Measurements from ENCODE around the gene KCNK17.

Gene KCNK17

GRCh38 chr6:39313526-39314272 lies 520 bp downstream of the KCNK17 start:
- peak overlapping the region; percentile 20; the same call in 1 of the 2 replicates for H3K9ac ChIP-seq (ENCODE audit: low read depth, low read length)

DNA sequence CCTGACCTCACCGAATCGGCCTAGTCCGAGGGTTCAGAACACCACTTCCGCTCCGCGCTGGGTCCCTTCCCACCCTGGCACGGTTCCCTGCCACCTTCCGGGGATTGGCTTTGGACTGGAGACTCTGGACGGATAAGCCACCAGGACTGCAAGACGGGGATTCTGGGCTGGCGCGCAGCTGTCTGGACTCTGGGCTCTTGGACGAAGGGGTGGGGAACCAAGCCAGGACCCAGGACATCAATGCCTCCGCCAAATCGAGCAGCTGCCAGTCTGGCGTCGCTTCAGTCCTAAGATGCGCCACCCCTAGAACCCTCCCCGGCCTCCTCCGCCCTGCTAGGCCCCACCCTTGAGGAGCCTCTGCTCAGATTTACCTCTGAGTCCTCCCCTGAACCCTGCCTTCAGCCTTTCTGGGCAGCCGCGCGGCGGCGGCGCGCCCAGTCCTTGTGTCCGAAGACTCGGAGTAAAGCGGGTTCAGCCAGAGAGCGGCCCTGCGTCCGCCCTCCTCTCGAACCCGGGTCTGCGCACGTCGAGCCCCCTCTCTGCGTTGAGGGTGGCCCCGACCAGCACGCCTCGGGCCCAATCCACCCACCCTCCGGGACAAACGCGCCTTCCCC lies 1.2 kb downstream of the KCNK17 start:
- Histone ChIP-seq H3K9ac (ENCODE audit: low read depth, low read length) (0 out of 2 replicates have a peak overlapping the region, but pooled peaks have one; percentile 20), H3K36me3 (ENCODE audit: control insufficient read depth, insufficient read depth, low read length) (no peaks in the 10 kb centered on the region), H3K4me1 (ENCODE audit: control insufficient read depth, insufficient read depth, low read length) (no peaks in the 10 kb centered on the region), H3K27ac (ENCODE audit: low read depth, low read length) (no peak overlapping the region), H3K4me3 (ENCODE audit: low read depth, low read length) (peak overlapping the region; percentile 64), H3K9me3 (ENCODE audit: control insufficient read depth, insufficient read depth, low read length) (no peaks in the 10 kb centered on the region), H3K27me3 (ENCODE audit: control insufficient read depth, insufficient read depth, low read length) (peaks cover 55% of the 10 kb centered on the region)

More at GRCh38 chr6:39313526-39314272, 520 bp downstream of the KCNK17 start:
- peak overlapping the region; percentile 64 for H3K4me3 ChIP-seq (ENCODE audit: low read depth, low read length)
- H3K27ac ChIP-seq (ENCODE audit: low read depth, low read length) = no peak overlapping the region
- peaks cover 55% of the 10 kb centered on the region for H3K27me3 ChIP-seq (ENCODE audit: control insufficient read depth, insufficient read depth, low read length)
- H3K9me3 ChIP-seq (ENCODE audit: control insufficient read depth, insufficient read depth, low read length) = no peaks in the 10 kb centered on the region
- no peaks in the 10 kb centered on the region for H3K4me1 ChIP-seq (ENCODE audit: control insufficient read depth, insufficient read depth, low read length)
- H3K36me3 ChIP-seq (ENCODE audit: control insufficient read depth, insufficient read depth, low read length) = no peaks in the 10 kb centered on the region

DNA sequence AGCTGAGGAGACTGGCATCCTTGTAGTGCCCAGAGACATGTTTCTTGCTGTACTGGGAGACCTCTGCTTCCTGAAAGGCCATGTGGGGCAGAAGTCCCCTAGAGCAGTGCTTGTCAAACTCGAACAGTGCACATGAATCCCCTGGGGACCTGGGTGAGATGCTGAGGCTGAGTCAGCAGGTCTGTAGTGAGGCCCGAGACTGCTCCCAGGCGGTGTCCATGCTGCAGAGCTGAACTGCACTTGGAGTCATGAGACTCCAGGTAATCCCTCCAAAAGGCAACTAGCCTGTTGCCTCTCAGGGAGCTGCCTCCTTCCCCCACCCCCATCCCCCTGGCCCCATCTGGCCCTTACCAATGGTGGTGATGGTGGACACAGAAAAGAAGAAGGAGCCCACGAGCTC lies 3.7 kb downstream of the KCNK17 start:
- Histone ChIP-seq H3K27me3 (ENCODE audit: control insufficient read depth, insufficient read depth, low read length) (peaks cover 50% of the 10 kb centered on the region), H3K4me1 (ENCODE audit: control insufficient read depth, insufficient read depth, low read length) (no peaks in the 10 kb centered on the region), H3K9me3 (ENCODE audit: control insufficient read depth, insufficient read depth, low read length) (no peaks in the 10 kb centered on the region), H3K9ac (ENCODE audit: low read depth, low read length) (no peak overlapping the region), H3K27ac (ENCODE audit: low read depth, low read length) (no peak overlapping the region), H3K4me3 (ENCODE audit: low read depth, low read length) (no peak overlapping the region), H3K36me3 (ENCODE audit: control insufficient read depth, insufficient read depth, low read length) (no peaks in the 10 kb centered on the region)

DNA sequence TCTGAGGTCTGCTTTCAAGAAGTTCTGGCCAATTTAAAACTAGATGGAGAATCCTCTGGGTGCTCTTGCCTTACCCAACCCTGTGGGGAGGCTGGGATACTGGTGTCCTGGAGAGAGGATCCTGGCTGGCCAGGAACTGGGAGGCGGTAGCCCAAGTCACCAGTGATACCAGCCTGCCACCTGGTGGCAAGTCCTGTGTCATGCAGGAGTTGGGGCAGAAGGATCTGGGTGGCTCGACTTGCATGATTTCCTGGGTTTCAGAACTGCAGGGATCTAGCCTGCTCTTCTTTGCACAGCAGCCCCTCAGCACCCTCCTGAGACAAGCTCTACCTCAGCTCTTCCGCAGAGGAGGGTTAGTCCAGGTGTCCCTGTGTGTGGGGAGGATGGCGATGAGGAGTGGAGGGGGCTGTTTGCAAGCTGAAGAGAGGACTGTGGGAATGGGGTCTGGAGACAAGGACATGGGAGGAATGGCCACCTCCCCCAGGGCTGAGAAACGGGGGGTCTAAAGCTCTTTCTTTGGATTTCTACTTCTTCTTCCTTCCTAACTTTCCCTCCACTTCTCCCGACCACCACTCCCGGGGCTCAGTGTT lies 4.2 kb downstream of the KCNK17 start:
- no peaks in the 10 kb centered on the region for H3K9me3 ChIP-seq (ENCODE audit: control insufficient read depth, insufficient read depth, low read length)
- H3K27me3 ChIP-seq (ENCODE audit: control insufficient read depth, insufficient read depth, low read length) = peaks cover 45% of the 10 kb centered on the region
- H3K4me3 ChIP-seq (ENCODE audit: low read depth, low read length) = no peak overlapping the region
- H3K27ac ChIP-seq (ENCODE audit: low read depth, low read length) = no peak overlapping the region
- no peaks in the 10 kb centered on the region for H3K36me3 ChIP-seq (ENCODE audit: control insufficient read depth, insufficient read depth, low read length)
- no peak overlapping the region for H3K9ac ChIP-seq (ENCODE audit: low read depth, low read length)
- H3K4me1 ChIP-seq (ENCODE audit: control insufficient read depth, insufficient read depth, low read length) = no peaks in the 10 kb centered on the region

- no peaks in the 10 kb centered on the region for H3K4me1 ChIP-seq (ENCODE audit: control insufficient read depth, insufficient read depth, low read length)
- no peak overlapping the region for H3K4me3 ChIP-seq (ENCODE audit: low read depth, low read length)
- no peaks in the 10 kb centered on the region for H3K36me3 ChIP-seq (ENCODE audit: control insufficient read depth, insufficient read depth, low read length)
- no peak overlapping the region for H3K27ac ChIP-seq (ENCODE audit: low read depth, low read length)
- no peaks in the 10 kb centered on the region for H3K9me3 ChIP-seq (ENCODE audit: control insufficient read depth, insufficient read depth, low read length)
- peaks cover 19% of the 10 kb centered on the region for H3K27me3 ChIP-seq (ENCODE audit: control insufficient read depth, insufficient read depth, low read length)
- H3K9ac ChIP-seq (ENCODE audit: low read depth, low read length) = no peak overlapping the region
Observed at GRCh38 chr6:39307462-39307861, 6.8 kb downstream of the KCNK17 start.

DNA sequence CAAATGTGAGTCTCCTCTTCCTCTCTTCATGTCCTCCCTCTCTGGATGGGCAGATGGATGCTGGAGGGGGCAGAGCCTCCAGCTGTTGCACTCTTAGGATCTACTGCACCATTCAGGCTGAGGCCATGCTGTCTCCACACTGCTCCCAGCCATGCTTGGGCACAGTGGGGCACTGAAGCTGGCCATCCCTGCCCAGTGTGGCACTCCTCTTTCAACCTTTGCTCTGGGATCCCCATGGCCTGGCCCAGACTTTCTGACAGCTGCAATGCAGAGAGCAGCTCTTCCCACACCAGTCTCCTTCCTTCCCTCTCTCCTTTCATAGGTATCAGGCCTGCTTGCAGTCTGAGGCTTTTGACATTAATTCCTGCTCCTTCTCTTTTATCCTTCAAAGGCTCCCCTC lies 9.3 kb downstream of the KCNK17 start:
- no peak overlapping the region for H3K27ac ChIP-seq (ENCODE audit: low read depth, low read length)
- no peak overlapping the region for H3K4me3 ChIP-seq (ENCODE audit: low read depth, low read length)
- H3K27me3 ChIP-seq (ENCODE audit: control insufficient read depth, insufficient read depth, low read length) = peaks cover 3% of the 10 kb centered on the region; the same call in 1 of the 2 replicates
- peaks cover 4% of the 10 kb centered on the region; the same call in 1 of the 2 replicates for H3K4me1 ChIP-seq (ENCODE audit: control insufficient read depth, insufficient read depth, low read length)
- no peak overlapping the region for H3K9ac ChIP-seq (ENCODE audit: low read depth, low read length)
- no peaks in the 10 kb centered on the region for H3K36me3 ChIP-seq (ENCODE audit: control insufficient read depth, insufficient read depth, low read length)
- no peaks in the 10 kb centered on the region for H3K9me3 ChIP-seq (ENCODE audit: control insufficient read depth, insufficient read depth, low read length)

- peaks cover 4% of the 10 kb centered on the region; the same call in 1 of the 2 replicates for H3K4me1 ChIP-seq (ENCODE audit: control insufficient read depth, insufficient read depth, low read length)
- H3K4me3 ChIP-seq (ENCODE audit: low read depth, low read length) = no peak overlapping the region
- H3K36me3 ChIP-seq (ENCODE audit: control insufficient read depth, insufficient read depth, low read length) = no peaks in the 10 kb centered on the region
- no peak overlapping the region for H3K27ac ChIP-seq (ENCODE audit: low read depth, low read length)
- peaks cover 3% of the 10 kb centered on the region; the same call in 1 of the 2 replicates for H3K27me3 ChIP-seq (ENCODE audit: control insufficient read depth, insufficient read depth, low read length)
- no peak overlapping the region for H3K9ac ChIP-seq (ENCODE audit: low read depth, low read length)
- H3K9me3 ChIP-seq (ENCODE audit: control insufficient read depth, insufficient read depth, low read length) = no peaks in the 10 kb centered on the region
Observed at GRCh38 chr6:39303425-39304153, 10.6 kb downstream of the KCNK17 start.

DNA sequence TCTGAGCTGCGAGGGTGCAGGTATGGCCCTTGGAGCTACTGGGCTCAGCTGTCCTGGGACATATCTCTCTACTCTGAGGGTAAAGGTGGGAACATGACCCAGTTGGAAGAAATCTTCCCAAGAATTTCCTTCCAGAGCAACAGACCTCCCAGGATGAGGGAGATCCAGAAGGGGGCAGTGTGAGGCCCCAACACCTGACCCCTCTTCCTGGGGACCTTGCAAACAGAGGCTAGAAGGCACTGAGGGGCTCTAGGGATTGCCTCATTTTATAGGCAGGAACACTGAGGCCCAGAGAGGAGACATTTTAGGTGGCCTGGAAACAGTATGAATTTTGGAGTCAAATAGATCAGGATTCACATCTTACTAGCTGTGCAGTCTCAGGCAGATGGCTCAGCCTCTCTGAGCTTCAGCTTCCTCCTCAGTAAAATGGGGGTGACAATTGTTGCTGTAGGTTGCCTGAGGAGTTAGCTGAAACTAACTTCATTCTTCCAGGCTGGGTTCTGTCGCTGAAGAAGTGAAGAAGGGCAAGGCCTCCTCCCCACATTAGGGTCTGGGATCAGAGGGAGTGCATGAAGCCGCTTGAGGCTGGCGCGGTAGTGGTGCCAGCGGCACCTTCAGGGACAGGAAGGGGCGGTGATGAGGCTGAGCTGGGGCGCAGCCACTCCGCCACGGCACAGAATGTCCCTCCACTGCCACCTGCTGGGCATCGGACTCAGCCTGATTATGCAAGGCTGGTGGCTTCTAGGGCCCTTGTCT lies 11.4 kb downstream of the KCNK17 start:
- Histone ChIP-seq H3K27ac (ENCODE audit: low read depth, low read length) (no peak overlapping the region), H3K9me3 (ENCODE audit: control insufficient read depth, insufficient read depth, low read length) (no peaks in the 10 kb centered on the region), H3K4me1 (ENCODE audit: control insufficient read depth, insufficient read depth, low read length) (peaks cover 4% of the 10 kb centered on the region; the same call in 1 of the 2 replicates), H3K4me3 (ENCODE audit: low read depth, low read length) (no peak overlapping the region), H3K27me3 (ENCODE audit: control insufficient read depth, insufficient read depth, low read length) (peaks cover 3% of the 10 kb centered on the region; the same call in 1 of the 2 replicates), H3K9ac (ENCODE audit: low read depth, low read length) (no peak overlapping the region), H3K36me3 (ENCODE audit: control insufficient read depth, insufficient read depth, low read length) (no peaks in the 10 kb centered on the region)

- Histone ChIP-seq H3K27me3 (ENCODE audit: control insufficient read depth, insufficient read depth, low read length) (peaks cover 3% of the 10 kb centered on the region; the same call in 1 of the 2 replicates), H3K9ac (ENCODE audit: low read depth, low read length) (no peak overlapping the region), H3K4me3 (ENCODE audit: low read depth, low read length) (no peak overlapping the region), H3K4me1 (ENCODE audit: control insufficient read depth, insufficient read depth, low read length) (peaks cover 4% of the 10 kb centered on the region; the same call in 1 of the 2 replicates), H3K9me3 (ENCODE audit: control insufficient read depth, insufficient read depth, low read length) (no peaks in the 10 kb centered on the region), H3K27ac (ENCODE audit: low read depth, low read length) (no peak overlapping the region), H3K36me3 (ENCODE audit: control insufficient read depth, insufficient read depth, low read length) (no peaks in the 10 kb centered on the region)
Observed at GRCh38 chr6:39302011-39302410, 12.2 kb downstream of the KCNK17 start.

GRCh38 chr6:39301606-39302005 lies 12.6 kb downstream of the KCNK17 start:
- no peak overlapping the region for H3K27ac ChIP-seq (ENCODE audit: low read depth, low read length)
- no peaks in the 10 kb centered on the region for H3K9me3 ChIP-seq (ENCODE audit: control insufficient read depth, insufficient read depth, low read length)
- H3K36me3 ChIP-seq (ENCODE audit: control insufficient read depth, insufficient read depth, low read length) = no peaks in the 10 kb centered on the region

More at GRCh38 chr6:39301606-39302005, 12.6 kb downstream of the KCNK17 start:
- Histone ChIP-seq H3K9ac (ENCODE audit: low read depth, low read length) (no peak overlapping the region), H3K4me1 (ENCODE audit: control insufficient read depth, insufficient read depth, low read length) (peaks cover 4% of the 10 kb centered on the region; the same call in 1 of the 2 replicates), H3K4me3 (ENCODE audit: low read depth, low read length) (no peak overlapping the region), H3K27me3 (ENCODE audit: control insufficient read depth, insufficient read depth, low read length) (peaks cover 3% of the 10 kb centered on the region; the same call in 1 of the 2 replicates)

Measured in HUES48 (cell line).